Endothelial cell of umbilical vein (primary cell): ENCODE data around the gene ADAM19. TPM values are rescaled to one million over a fixed set of nuclear protein-coding genes. Genes with fewer than 3 reads are reported as not detected.

Experiments used
- BruUV-seq: library from RNA; stranded (reverse); fragments of 400-500 nt; replicated peaks from 2 replicates; lab custom pipeline; 2021; lab: Mats Ljungman, UMichigan
- CTCF ChIA-PET: fragments of 300-600, 350-600 bp; sonication (Branson Sonifier 250); formaldehyde crosslinking; loops from one replicate; lab custom pipeline; 2021; ENCODE audit warnings: antibody characterized with exemption, inconsistent platforms; lab: Charles Lee
- POLR2A ChIA-PET: fragments of 300-600, 350-600 bp; sonication (Branson Sonifier 250); formaldehyde crosslinking; loops from one replicate; lab custom pipeline; 2021; ENCODE audit warnings: antibody characterized with exemption, inconsistent platforms; lab: Charles Lee
- DNase-seq: peaks from one replicate; pipeline ENCODE4 v3.0.0-alpha.2; 2011; ENCODE audit warnings: low read depth, low spot score
- FAIRE-seq: peaks from 2 replicates; lab custom pipeline; 2011; peaks lifted over from hg19 to GRCh38; lab: Jason Lieb, UNC
- H2AFZ ChIP-seq: 2 replicates; pipeline ENCODE4 v1.6.0; 2012; ENCODE audit warnings: low read depth, low read length, control low read depth, inconsistent platforms
- H3K27ac ChIP-seq: 2 replicates; pipeline ENCODE4 v1.5.1; 2011; ENCODE audit warnings: low read depth, mild to moderate bottlenecking, control low read depth, low read length, moderate library complexity; ENCODE audit not compliant: insufficient read depth
- H3K27me3 ChIP-seq, 2 experiments: 2 replicates each; pipeline versions ENCODE4 v1.6.0 to v1.6.1; 2011; ENCODE audit warnings: low read length in 2 of 2, mixed read lengths in 1 of 2; ENCODE audit not compliant: control insufficient read depth in 2 of 2, insufficient read depth in 2 of 2
- H3K36me3 ChIP-seq, 2 experiments: 2 replicates in 1 of 2; 3 replicates in 1 of 2; pipeline ENCODE4 v1.5.1; 2011; ENCODE audit warnings: low read length in 2 of 2, mild to moderate bottlenecking in 1 of 2, moderate library complexity in 1 of 2; ENCODE audit not compliant: control insufficient read depth in 2 of 2, insufficient read depth in 2 of 2; ENCODE audit errors: extremely low read depth in 1 of 2
- H3K4me1 ChIP-seq: 3 replicates; pipeline ENCODE4 v1.5.1; 2011; ENCODE audit warnings: mild to moderate bottlenecking, low read length; ENCODE audit not compliant: control insufficient read depth, insufficient read depth; ENCODE audit errors: extremely low read depth
- H3K4me2 ChIP-seq: 2 replicates; pipeline ENCODE4 v1.6.1; 2011; ENCODE audit warnings: low read length, control low read depth, mixed read lengths; ENCODE audit not compliant: insufficient read depth
- H3K4me3 ChIP-seq, 3 experiments: fragments of 200-600 bp in 1 of 3; sonication (generic), shearing (Covaris generic) in 1 of 3; replicated peaks in 1 of 3; 2 replicates each; pipeline ENCODE4 v1.5.1; 2011 to 2016; ENCODE audit warnings: control low read depth in 3 of 3, low read length in 3 of 3, mild to moderate bottlenecking in 2 of 3, inconsistent platforms in 1 of 3, low read depth in 1 of 3, moderate library complexity in 1 of 3; ENCODE audit not compliant: insufficient read depth in 1 of 3
- H3K79me2 ChIP-seq: 2 replicates; pipeline ENCODE4 v1.6.0; 2012; ENCODE audit warnings: low read length, inconsistent platforms; ENCODE audit not compliant: control insufficient read depth, insufficient read depth
- H3K9ac ChIP-seq: replicated peaks from 2 replicates; pipeline ENCODE3; 2011; ENCODE audit warnings: low read length, control low read depth; ENCODE audit not compliant: insufficient read depth; ENCODE audit errors: extremely low read depth
- H3K9me1 ChIP-seq: replicated peaks from 3 replicates; pipeline ENCODE4 v1.6.0; 2011; ENCODE audit warnings: mild to moderate bottlenecking, low read length; ENCODE audit not compliant: control insufficient read depth, insufficient read depth; ENCODE audit errors: extremely low read depth
- H3K9me3 ChIP-seq: replicated peaks from 2 replicates; pipeline ENCODE4 v1.5.1; 2012; ENCODE audit warnings: low read length, inconsistent platforms; ENCODE audit not compliant: control insufficient read depth, insufficient read depth
- H4K20me1 ChIP-seq: replicated peaks from 2 replicates; pipeline ENCODE3; 2011; ENCODE audit warnings: mild to moderate bottlenecking, low read length; ENCODE audit not compliant: control insufficient read depth, insufficient read depth; ENCODE audit errors: extremely low read depth
- CTCF ChIP-seq, 2 donors: IDR thresholded peaks; 1 replicate in 1 of 2; 2 replicates in 1 of 2; pipeline ENCODE4 v1.5.1; 2011; ENCODE audit warnings: low read length in 2 of 2, mild to moderate bottlenecking in 2 of 2, moderate library complexity in 2 of 2, control low read depth in 1 of 2, inconsistent platforms in 1 of 2, low read depth in 1 of 2; ENCODE audit not compliant: insufficient read depth in 1 of 2; ENCODE audit errors: extremely low read depth in 1 of 2
- EZH2 ChIP-seq: IDR thresholded peaks from 2 replicates; pipeline ENCODE4 v1.6.1; 2012; ENCODE audit warnings: borderline replicate concordance, low read depth, mild to moderate bottlenecking, moderate library complexity, low read length, inconsistent platforms; ENCODE audit not compliant: severe bottlenecking
- FOS ChIP-seq: IDR thresholded peaks from 2 replicates; pipeline ENCODE4 v1.6.1; 2011; ENCODE audit warnings: mild to moderate bottlenecking, low read length, moderate library complexity, borderline replicate concordance; ENCODE audit not compliant: insufficient read depth
- GATA2 ChIP-seq: IDR thresholded peaks from 2 replicates; pipeline ENCODE4 v1.7.0; 2011; ENCODE audit warnings: low read depth, mild to moderate bottlenecking, moderate library complexity, mixed read lengths, low read length; ENCODE audit not compliant: insufficient read length, insufficient read depth
- JUN ChIP-seq: IDR thresholded peaks from 2 replicates; pipeline ENCODE4 v1.6.1; 2011; ENCODE audit warnings: borderline replicate concordance, low read depth; ENCODE audit not compliant: insufficient read length, insufficient read depth
- MAX ChIP-seq: IDR thresholded peaks from 2 replicates; pipeline ENCODE4 v1.6.1; 2011; ENCODE audit not compliant: insufficient read depth, insufficient read length
- MYC ChIP-seq: IDR thresholded peaks from one replicate; pipeline ENCODE4 v1.6.1; 2011; ENCODE audit warnings: mild to moderate bottlenecking, low read depth, low read length
- POLR2A ChIP-seq: IDR thresholded peaks from 2 replicates; pipeline ENCODE4 v1.6.1; 2012; ENCODE audit warnings: low read depth, mild to moderate bottlenecking, control low read depth, low read length
- POLR2AphosphoS5 ChIP-seq: IDR thresholded peaks from 2 replicates; pipeline ENCODE4 v1.6.1; 2012; ENCODE audit warnings: low read depth, mild to moderate bottlenecking, control low read depth, low read length, moderate library complexity; ENCODE audit not compliant: insufficient read depth
- dilution Hi-C: fragments of 300-500 bp; cut with MboI; formaldehyde crosslinking; loops from one replicate; pipeline ENCODE4 v1.15.0; 2019; ENCODE audit warnings: low sequenced_read_pairs; ENCODE audit not compliant: extremely low pct_ligation_motif_present
- intact Hi-C: fragments of 100-400 bp; cut with micrococcal nuclease; formaldehyde crosslinking; loops from one replicate; pipeline ENCODE4 v1.10.0; 2022
- polyA plus RNA-seq, 4 experiments: library from polyadenylated mRNA; depleted of rRNA in 3 of 4; stranded (reverse) in 3 of 4; unstranded in 1 of 4; fragments of >200 nt; gene quantifications; 2 replicates each; pipeline versions ENCODE4 v1.2.1 to v1.2.3, GENCODE V29; 2011 to 2012; ENCODE audit warnings: missing spikeins in 1 of 4
- total RNA-seq: library from RNA; stranded (reverse); gene quantifications from 2 replicates; pipeline ENCODE4 v1.2.3, GENCODE V29; 2021

The ADAM19 gene
- total and polyA plus RNA-seq, 2 donors (not counting 3 experiments of a cell fraction or from before 2014, with no cell fraction given) = 10.0 to 22.6 TPM

- intact Hi-C loops = no loop called here
- Histone ChIP-seq H3K79me2 (no peaks in the 10 kb centered on the region), H3K4me2 (no peak overlapping the region), H3K4me3 (no peak overlapping the region), H3K9me1 (no peaks in the 10 kb centered on the region), H3K27me3 (peaks cover 20 to 29% of the 10 kb centered on the region in 2 experiments), H3K36me3 (no peaks in the 10 kb centered on the region), H3K27ac (no peak overlapping the region), H2AFZ (no peak overlapping the region), H3K4me1 (no peaks in the 10 kb centered on the region), H3K9ac (no peak overlapping the region), H4K20me1 (no peaks in the 10 kb centered on the region), H3K9me3 (no peaks in the 10 kb centered on the region)
- no TSS peak for BruUV-seq
- DNase-seq (no peak), FAIRE-seq (no peak)
- ChIA-PET POLR2A (no interaction called here), CTCF (interaction anchor here (1.0 to 1.2 kb wide), 2 partner anchors 9 to 120 kb away, joined by 3 to 5 read pairs; no protein-coding TSS in a partner anchor)
- TF ChIP-seq POLR2A (no peak), EZH2 (no peak), MYC (no peak), GATA2 (no peak), JUN (no peak), FOS (no peak), MAX (no peak), POLR2AphosphoS5 (no peak), CTCF (IDR thresholded peaks at IDR 0.05; ENCODE audit: extremely low read depth in 1 of 2, insufficient read depth in 1 of 2, low read depth in 1 of 2, low read length in 2 of 2) (no peak)
- dilution Hi-C loops = no loop called here
Measured at GRCh38 chr5:157463081-157463480, 112.5 kb downstream of the ADAM19 start.
